Measurements from ENCODE around the gene LDLRAD4.

LDLRAD4 gene

DNA sequence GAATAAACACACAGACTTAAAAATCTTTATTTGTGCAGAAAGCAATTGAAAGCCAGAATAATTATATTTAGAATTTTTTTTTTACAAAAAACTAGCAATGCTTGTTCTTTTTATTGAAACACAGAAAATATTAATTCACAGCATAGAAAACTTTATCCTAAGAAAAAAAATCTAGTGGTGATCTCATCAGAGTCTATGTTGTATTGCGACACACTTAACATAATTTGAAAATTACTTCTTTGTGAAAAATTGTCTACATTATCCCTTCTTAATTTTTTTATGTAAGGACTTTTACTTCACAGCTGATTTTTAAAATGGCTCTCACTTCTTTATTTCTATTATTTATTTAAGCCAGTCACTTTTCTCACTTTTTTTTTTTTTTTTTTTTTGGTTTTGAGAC is 103.4 kb downstream of the LDLRAD4 start:
- H3K27me3 ChIP-seq (ENCODE audit: insufficient read depth, low read depth), result no peaks in the 10 kb centered on the region
- H3K36me3 ChIP-seq (ENCODE audit: insufficient read depth), result no peaks in the 10 kb centered on the region
- no peak overlapping the region for H3K4me2 ChIP-seq
- H2AFZ ChIP-seq (ENCODE audit: low read depth), result no peak overlapping the region
- H3K9ac ChIP-seq, result no peak overlapping the region
- TF ChIP-seq, protein P1, sequence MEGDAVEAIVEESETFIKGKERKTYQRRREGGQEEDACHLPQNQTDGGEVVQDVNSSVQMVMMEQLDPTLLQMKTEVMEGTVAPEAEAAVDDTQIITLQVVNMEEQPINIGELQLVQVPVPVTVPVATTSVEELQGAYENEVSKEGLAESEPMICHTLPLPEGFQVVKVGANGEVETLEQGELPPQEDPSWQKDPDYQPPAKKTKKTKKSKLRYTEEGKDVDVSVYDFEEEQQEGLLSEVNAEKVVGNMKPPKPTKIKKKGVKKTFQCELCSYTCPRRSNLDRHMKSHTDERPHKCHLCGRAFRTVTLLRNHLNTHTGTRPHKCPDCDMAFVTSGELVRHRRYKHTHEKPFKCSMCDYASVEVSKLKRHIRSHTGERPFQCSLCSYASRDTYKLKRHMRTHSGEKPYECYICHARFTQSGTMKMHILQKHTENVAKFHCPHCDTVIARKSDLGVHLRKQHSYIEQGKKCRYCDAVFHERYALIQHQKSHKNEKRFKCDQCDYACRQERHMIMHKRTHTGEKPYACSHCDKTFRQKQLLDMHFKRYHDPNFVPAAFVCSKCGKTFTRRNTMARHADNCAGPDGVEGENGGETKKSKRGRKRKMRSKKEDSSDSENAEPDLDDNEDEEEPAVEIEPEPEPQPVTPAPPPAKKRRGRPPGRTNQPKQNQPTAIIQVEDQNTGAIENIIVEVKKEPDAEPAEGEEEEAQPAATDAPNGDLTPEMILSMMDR (conservative IDR thresholded peaks at IDR 0.05; ENCODE audit: low read depth, low read length), result no peak
- no peaks in the 10 kb centered on the region for H3K4me1 ChIP-seq (ENCODE audit: low read depth, poor library complexity, severe bottlenecking)
- no peak overlapping the region for H3K27ac ChIP-seq
- no peaks in the 10 kb centered on the region for H3K79me2 ChIP-seq (ENCODE audit: insufficient read depth, low read depth)
- H4K20me1 ChIP-seq (ENCODE audit: insufficient read depth), result no peaks in the 10 kb centered on the region
- H3K4me3 ChIP-seq (IDR thresholded peaks at IDR 0.05; ENCODE audit: insufficient read depth, low read depth, low read length), result no peak overlapping the region

DNA sequence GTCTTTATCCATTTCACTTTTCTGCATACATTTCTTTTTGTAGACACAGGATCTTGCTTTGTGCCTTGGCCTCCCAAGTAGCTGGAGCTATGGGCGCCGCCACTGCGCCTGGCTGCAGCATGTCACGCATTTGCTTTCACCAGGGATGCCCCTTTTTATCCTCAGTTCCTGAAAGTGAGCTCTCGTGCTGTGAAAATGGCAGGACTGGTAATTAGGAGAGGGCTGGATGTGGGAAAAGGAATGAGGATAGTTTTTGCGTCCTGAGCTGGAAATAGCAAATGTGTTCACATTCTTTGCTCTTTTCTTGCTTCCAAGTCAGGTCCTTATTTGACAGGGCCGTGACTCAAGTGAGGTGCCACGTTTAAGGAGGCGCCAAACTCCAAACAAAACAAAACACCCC is 104.6 kb downstream of the LDLRAD4 start:
- no peak overlapping the region for H3K4me3 ChIP-seq (IDR thresholded peaks at IDR 0.05; ENCODE audit: insufficient read depth, low read depth, low read length)
- no peak overlapping the region for H3K9ac ChIP-seq
- no peaks in the 10 kb centered on the region for H4K20me1 ChIP-seq (ENCODE audit: insufficient read depth)
- no peak overlapping the region for H2AFZ ChIP-seq (ENCODE audit: low read depth)
- H3K27me3 ChIP-seq (ENCODE audit: insufficient read depth, low read depth), result no peaks in the 10 kb centered on the region
- no peak overlapping the region for H3K27ac ChIP-seq
- TF ChIP-seq, protein P1 (conservative IDR thresholded peaks at IDR 0.05; ENCODE audit: low read depth, low read length), result no peak
- no peaks in the 10 kb centered on the region for H3K79me2 ChIP-seq (ENCODE audit: insufficient read depth, low read depth)
- no peak overlapping the region for H3K4me2 ChIP-seq
- no peaks in the 10 kb centered on the region for H3K4me1 ChIP-seq (ENCODE audit: low read depth, poor library complexity, severe bottlenecking)
- no peaks in the 10 kb centered on the region for H3K36me3 ChIP-seq (ENCODE audit: insufficient read depth)

DNA sequence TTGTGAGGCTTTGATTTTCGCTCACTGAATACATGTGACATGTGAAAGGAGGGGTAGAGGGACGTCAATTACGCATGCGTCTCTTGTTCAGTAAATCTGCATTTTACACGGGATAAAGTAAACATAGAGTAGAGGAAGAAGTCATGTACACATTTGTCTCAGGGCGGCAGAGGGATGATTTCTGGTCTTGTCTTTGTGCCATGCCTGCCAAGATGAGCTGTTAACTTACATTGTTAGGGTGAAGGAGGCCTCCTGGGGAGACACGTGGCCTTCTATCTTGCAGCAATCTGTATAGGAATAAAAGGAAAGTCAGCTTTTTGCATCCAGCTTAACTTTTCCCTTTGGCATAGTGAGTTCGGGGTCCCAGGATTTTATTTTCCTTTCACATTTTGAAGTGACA is 106.3 kb downstream of the LDLRAD4 start:
- Histone ChIP-seq H3K9ac (no peak overlapping the region), H3K4me3 (IDR thresholded peaks at IDR 0.05; ENCODE audit: insufficient read depth, low read depth, low read length) (no peak overlapping the region), H4K20me1 (ENCODE audit: insufficient read depth) (no peaks in the 10 kb centered on the region), H3K4me2 (no peak overlapping the region), H3K36me3 (ENCODE audit: insufficient read depth) (no peaks in the 10 kb centered on the region), H3K27ac (no peak overlapping the region), H3K4me1 (ENCODE audit: low read depth, poor library complexity, severe bottlenecking) (no peaks in the 10 kb centered on the region), H2AFZ (ENCODE audit: low read depth) (no peak overlapping the region), H3K79me2 (ENCODE audit: insufficient read depth, low read depth) (no peaks in the 10 kb centered on the region), H3K27me3 (ENCODE audit: insufficient read depth, low read depth) (no peaks in the 10 kb centered on the region)
- TF ChIP-seq, protein P1 (conservative IDR thresholded peaks at IDR 0.05; ENCODE audit: low read depth, low read length), result no peak

DNA sequence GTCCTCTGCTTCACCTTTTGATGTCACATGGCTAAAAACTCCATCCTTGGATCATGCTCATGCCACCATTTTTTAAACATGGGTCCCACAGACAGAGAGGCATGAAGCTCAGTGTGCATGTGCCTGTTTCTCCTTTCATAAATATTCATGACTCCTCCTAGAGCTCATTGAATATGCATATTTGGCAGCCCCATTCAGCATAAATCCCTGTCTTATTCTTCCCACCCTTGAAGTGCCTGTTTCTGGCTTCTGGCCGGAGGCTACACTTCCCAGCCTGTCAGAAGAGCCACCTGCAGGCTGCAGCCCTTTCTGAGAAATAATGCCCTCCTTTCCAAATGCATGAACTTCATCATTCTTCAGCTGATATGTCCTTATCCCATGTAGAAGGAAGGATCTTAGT is 109.7 kb downstream of the LDLRAD4 start:
- H3K27me3 ChIP-seq (ENCODE audit: insufficient read depth, low read depth), result no peaks in the 10 kb centered on the region
- H3K36me3 ChIP-seq (ENCODE audit: insufficient read depth), result no peaks in the 10 kb centered on the region
- H3K27ac ChIP-seq, result no peak overlapping the region
- no peak overlapping the region for H3K4me3 ChIP-seq (IDR thresholded peaks at IDR 0.05; ENCODE audit: insufficient read depth, low read depth, low read length)
- H3K9ac ChIP-seq, result no peak overlapping the region
- no peaks in the 10 kb centered on the region for H4K20me1 ChIP-seq (ENCODE audit: insufficient read depth)
- TF ChIP-seq, protein P1 (conservative IDR thresholded peaks at IDR 0.05; ENCODE audit: low read depth, low read length), result no peak
- no peaks in the 10 kb centered on the region for H3K79me2 ChIP-seq (ENCODE audit: insufficient read depth, low read depth)
- no peak overlapping the region for H3K4me2 ChIP-seq
- no peaks in the 10 kb centered on the region for H3K4me1 ChIP-seq (ENCODE audit: low read depth, poor library complexity, severe bottlenecking)
- no peak overlapping the region for H2AFZ ChIP-seq (ENCODE audit: low read depth)
